ENCODE measurements around the gene EP400.

EP400 gene

GRCh38 chr12:132061197-132061596 lies 111.5 kb downstream of the EP400 start:
- TF ChIP-seq CTCF (IDR thresholded peaks at IDR 0.05) = no peak
- DNase-seq (ENCODE audit: low spot score) = no peak
- H3K27ac ChIP-seq = no peak overlapping the region
- no peak overlapping the region for H3K4me3 ChIP-seq

- TF ChIP-seq CTCF (IDR thresholded peaks at IDR 0.05) = no peak
- DNase-seq (ENCODE audit: low spot score) = no peak
- Histone ChIP-seq H3K4me3 (no peak overlapping the region), H3K27ac (no peak overlapping the region)
These were observed 112.1 kb downstream of the EP400 start for GRCh38 chr12:132061641-132062430.

- Histone ChIP-seq H3K4me3 (no peak overlapping the region), H3K27ac (no peak overlapping the region)
- DNase-seq (ENCODE audit: low spot score) = no peak
- TF ChIP-seq CTCF (IDR thresholded peaks at IDR 0.05) = no peak
These were observed 112.7 kb downstream of the EP400 start for GRCh38 chr12:132062481-132062880.

GRCh38 chr12:132063491-132063890 lies 113.7 kb downstream of the EP400 start:
- Histone ChIP-seq H3K27ac (no peak overlapping the region), H3K4me3 (no peak overlapping the region)
- no peak for DNase-seq (ENCODE audit: low spot score)
- TF ChIP-seq CTCF (IDR thresholded peaks at IDR 0.05) = no peak

- no peak for TF ChIP-seq CTCF (IDR thresholded peaks at IDR 0.05)
- no peak for DNase-seq (ENCODE audit: low spot score)
- no peak overlapping the region for H3K27ac ChIP-seq
These were observed 114.9 kb downstream of the EP400 start for GRCh38 chr12:132064631-132065030.

GRCh38 chr12:132065203-132065602 lies 115.5 kb downstream of the EP400 start:
- H3K27ac ChIP-seq = no peak overlapping the region
- no peak for TF ChIP-seq CTCF (IDR thresholded peaks at IDR 0.05)
- no peak overlapping the region for H3K4me3 ChIP-seq
- no peak for DNase-seq (ENCODE audit: low spot score)

More at GRCh38 chr12:132064631-132065030, 114.9 kb downstream of the EP400 start:
- no peak overlapping the region for H3K4me3 ChIP-seq
